ENCODE results near the gene G6PC2.

The G6PC2 gene

GRCh38 chr2:168894720-168895119 lies 6.4 kb upstream of the G6PC2 start:
- no peak overlapping the region for H3K4me3 ChIP-seq (ENCODE audit: low read length)
- no peak for TF ChIP-seq CTCF (conservative IDR thresholded peaks at IDR 0.05; ENCODE audit: low read length)
- DNase-seq (ENCODE audit: low read depth) = no peak

GRCh38 chr2:168895771-168896170 lies 5.3 kb upstream of the G6PC2 start:
- no peak overlapping the region for H3K4me3 ChIP-seq (ENCODE audit: low read length)
- DNase-seq (ENCODE audit: low read depth) = no peak
- no peak for TF ChIP-seq CTCF (conservative IDR thresholded peaks at IDR 0.05; ENCODE audit: low read length)

GRCh38 chr2:168896783-168897182 lies 4.3 kb upstream of the G6PC2 start:
- no peak for DNase-seq (ENCODE audit: low read depth)
- H3K4me3 ChIP-seq (ENCODE audit: low read length) = no peak overlapping the region
- no peak for TF ChIP-seq CTCF (conservative IDR thresholded peaks at IDR 0.05; ENCODE audit: low read length)

- H3K4me3 ChIP-seq (ENCODE audit: low read length) = no peak overlapping the region
- DNase-seq (ENCODE audit: low read depth) = no peak
- TF ChIP-seq CTCF (conservative IDR thresholded peaks at IDR 0.05; ENCODE audit: low read length) = no peak
Measured at GRCh38 chr2:168897449-168897848, 3.6 kb upstream of the G6PC2 start.

- TF ChIP-seq CTCF (conservative IDR thresholded peaks at IDR 0.05; ENCODE audit: low read length) = no peak
- DNase-seq (ENCODE audit: low read depth) = no peak
- H3K4me3 ChIP-seq (ENCODE audit: low read length) = no peak overlapping the region
Measured at GRCh38 chr2:168903888-168904287, 2.8 kb downstream of the G6PC2 start.

- no peak for TF ChIP-seq CTCF (conservative IDR thresholded peaks at IDR 0.05; ENCODE audit: low read length)
- no peak for DNase-seq (ENCODE audit: low read depth)
- H3K4me3 ChIP-seq (ENCODE audit: low read length) = no peak overlapping the region
Measured at GRCh38 chr2:168904358-168904757, 3.3 kb downstream of the G6PC2 start.

- TF ChIP-seq CTCF (conservative IDR thresholded peaks at IDR 0.05; ENCODE audit: low read length) = no peak
- DNase-seq (ENCODE audit: low read depth) = no peak
- no peak overlapping the region for H3K4me3 ChIP-seq (ENCODE audit: low read length)
Measured at GRCh38 chr2:168907940-168908662, 7.0 kb downstream of the G6PC2 start.
